ENCODE data around the gene SPIN2B. TPM values are rescaled to one million over a fixed set of nuclear protein-coding genes. Genes with fewer than 3 reads are reported as not detected.
"Not testable (repeated sequence)": the region's sequence is repeated elsewhere in the genome, so short reads cannot be mapped to it uniquely, and the experiment has no call there.

The SPIN2B gene
- 17.3 TPM for polyA plus RNA-seq

- peak within 1 kb of the TSS; percentile 41 to 89 (median 87) for H3K27ac Mint-ChIP-seq
- peaks cover 0 to 3% (median 0%) of the 10 kb centered on the region in 3 donors for H3K9me3 Mint-ChIP-seq
- no peaks in the 10 kb centered on the region for H3K27me3 Mint-ChIP-seq
- peaks cover 10 to 15% (median 15%) of the 10 kb centered on the region in 3 donors for H3K4me1 Mint-ChIP-seq
- H3K36me3 Mint-ChIP-seq: peaks cover 1% of the 10 kb centered on the region
- peak within 1 kb of the TSS; percentile 84 to 97 (median 90) for H3K4me3 Mint-ChIP-seq
Measured at GRCh38 chrX:57121162-57121755, at the start of gene SPIN2B. SPIN2B (minus strand) TSS chrX:57121548.

GRCh38 chrX:57156397-57157049, 35.2 kb upstream of the SPIN2B start:
- peaks cover 8% of the 10 kb centered on the region for H3K36me3 Mint-ChIP-seq
- H3K27me3 Mint-ChIP-seq: no peaks in the 10 kb centered on the region
- no peak overlapping the region for H3K27ac Mint-ChIP-seq
- H3K4me1 Mint-ChIP-seq: no peaks in the 10 kb centered on the region
- no peak overlapping the region for H3K4me3 Mint-ChIP-seq
- H3K9me3 Mint-ChIP-seq: peaks cover 5 to 21% (median 5%) of the 10 kb centered on the region in 3 donors

- Mint-ChIP-seq H3K4me1 (no peaks in the 10 kb centered on the region), H3K9me3 (peaks cover 2 to 21% (median 8%) of the 10 kb centered on the region in 3 donors), H3K4me3 (peak overlapping the region in 1 of 4 donors; percentile 30)
Measured at GRCh38 chrX:57155171-57155570, 33.8 kb upstream of the SPIN2B start.

GRCh38 chrX:57152222-57152621, 30.9 kb upstream of the SPIN2B start:
- H3K27me3 Mint-ChIP-seq, H3K4me3 Mint-ChIP-seq, H3K27ac Mint-ChIP-seq, H3K4me1 Mint-ChIP-seq: not testable (repeated sequence)
- Mint-ChIP-seq H3K36me3 (peaks cover 15% of the 10 kb centered on the region), H3K9me3 (peaks cover 2 to 21% (median 11%) of the 10 kb centered on the region in 3 donors)

More at GRCh38 chrX:57155171-57155570, 33.8 kb upstream of the SPIN2B start:
- H3K36me3 Mint-ChIP-seq: peaks cover 9% of the 10 kb centered on the region
- H3K27me3 Mint-ChIP-seq: no peaks in the 10 kb centered on the region
- H3K27ac Mint-ChIP-seq: no peak overlapping the region

- H3K27ac Mint-ChIP-seq: no peak overlapping the region
- peaks cover 7 to 10% (median 10%) of the 10 kb centered on the region in 3 donors for H3K4me1 Mint-ChIP-seq
- no peaks in the 10 kb centered on the region for H3K9me3 Mint-ChIP-seq
- H3K27me3 Mint-ChIP-seq: no peaks in the 10 kb centered on the region
- H3K4me3 Mint-ChIP-seq: no peak overlapping the region
- H3K36me3 Mint-ChIP-seq: peaks cover 1% of the 10 kb centered on the region
Measured at GRCh38 chrX:57138674-57139073, 17.3 kb upstream of the SPIN2B start.

- Mint-ChIP-seq H3K27me3 (no peaks in the 10 kb centered on the region), H3K4me3 (no peak overlapping the region), H3K9me3 (no peaks in the 10 kb centered on the region), H3K27ac (no peak overlapping the region), H3K4me1 (peaks cover 5 to 8% (median 5%) of the 10 kb centered on the region in 3 donors), H3K36me3 (peaks cover 1% of the 10 kb centered on the region)
Measured at GRCh38 chrX:57137501-57137900, 16.2 kb upstream of the SPIN2B start.

GRCh38 chrX:57137073-57137472, 15.7 kb upstream of the SPIN2B start, which contains the start of gene SPIN2A:
SPIN2A (minus strand) TSS chrX:57137397; CDS start chrX:57136597, 800 bp downstream.
- not testable (repeated sequence) for H3K4me1 Mint-ChIP-seq, H3K27ac Mint-ChIP-seq, H3K27me3 Mint-ChIP-seq, H3K4me3 Mint-ChIP-seq, H3K9me3 Mint-ChIP-seq, H3K36me3 Mint-ChIP-seq

GRCh38 chrX:57136589-57136988, 15.2 kb upstream of the SPIN2B start:
- H3K27ac Mint-ChIP-seq, H3K27me3 Mint-ChIP-seq, H3K36me3 Mint-ChIP-seq, H3K4me3 Mint-ChIP-seq, H3K9me3 Mint-ChIP-seq, H3K4me1 Mint-ChIP-seq: not testable (repeated sequence)

GRCh38 chrX:57135287-57135686, 13.9 kb upstream of the SPIN2B start:
- H3K27me3 Mint-ChIP-seq: no peaks in the 10 kb centered on the region
- H3K4me1 Mint-ChIP-seq: no peaks in the 10 kb centered on the region
- H3K36me3 Mint-ChIP-seq: no peaks in the 10 kb centered on the region
- peak overlapping the region in 1 of 3 donors; percentile 60 for H3K27ac Mint-ChIP-seq
- H3K4me3 Mint-ChIP-seq: no peak overlapping the region
- H3K9me3 Mint-ChIP-seq: no peaks in the 10 kb centered on the region

GRCh38 chrX:57134702-57135101, 13.4 kb upstream of the SPIN2B start:
- H3K4me3 Mint-ChIP-seq: no peak overlapping the region
- H3K9me3 Mint-ChIP-seq: no peaks in the 10 kb centered on the region
- H3K36me3 Mint-ChIP-seq: no peaks in the 10 kb centered on the region
- H3K27ac Mint-ChIP-seq: peak overlapping the region in 1 of 3 donors; percentile 60
- no peaks in the 10 kb centered on the region for H3K4me1 Mint-ChIP-seq
- H3K27me3 Mint-ChIP-seq: no peaks in the 10 kb centered on the region

- no peak overlapping the region for H3K4me3 Mint-ChIP-seq
- H3K27ac Mint-ChIP-seq: no peak overlapping the region
- no peaks in the 10 kb centered on the region for H3K4me1 Mint-ChIP-seq
- no peaks in the 10 kb centered on the region for H3K27me3 Mint-ChIP-seq
- H3K9me3 Mint-ChIP-seq: no peaks in the 10 kb centered on the region
- peaks cover 3% of the 10 kb centered on the region for H3K36me3 Mint-ChIP-seq
Measured at GRCh38 chrX:57133706-57134105, 12.4 kb upstream of the SPIN2B start.

GRCh38 chrX:57133284-57133683, 11.9 kb upstream of the SPIN2B start:
- not testable (repeated sequence) for H3K4me1 Mint-ChIP-seq, H3K36me3 Mint-ChIP-seq, H3K4me3 Mint-ChIP-seq, H3K27ac Mint-ChIP-seq, H3K27me3 Mint-ChIP-seq, H3K9me3 Mint-ChIP-seq

GRCh38 chrX:57132046-57132445, 10.7 kb upstream of the SPIN2B start:
- Mint-ChIP-seq H3K4me3 (no peak overlapping the region), H3K4me1 (no peaks in the 10 kb centered on the region), H3K36me3 (peaks cover 3% of the 10 kb centered on the region), H3K27ac (no peak overlapping the region), H3K9me3 (no peaks in the 10 kb centered on the region), H3K27me3 (no peaks in the 10 kb centered on the region)

GRCh38 chrX:57121816-57122215, 468 bp upstream of the SPIN2B start:
- H3K9me3 Mint-ChIP-seq: peaks cover 0 to 3% (median 0%) of the 10 kb centered on the region in 3 donors
- peaks cover 1% of the 10 kb centered on the region for H3K36me3 Mint-ChIP-seq
- H3K27me3 Mint-ChIP-seq: no peaks in the 10 kb centered on the region
- H3K4me1 Mint-ChIP-seq: peaks cover 10 to 15% (median 14%) of the 10 kb centered on the region in 3 donors
- H3K27ac Mint-ChIP-seq: peak overlapping the region; percentile 41 to 89 (median 87)
- H3K4me3 Mint-ChIP-seq: peak overlapping the region; percentile 84 to 97 (median 90)

- Mint-ChIP-seq H3K4me3 (peak overlapping the region; percentile 84 to 97 (median 90)), H3K4me1 (peaks cover 10 to 17% (median 15%) of the 10 kb centered on the region in 3 donors), H3K27ac (peak overlapping the region in 2 of 3 donors; percentile 41 to 89)
- H3K36me3 Mint-ChIP-seq, H3K27me3 Mint-ChIP-seq, H3K9me3 Mint-ChIP-seq: not testable (repeated sequence)
Measured at GRCh38 chrX:57120619-57121161, 658 bp downstream of the SPIN2B start.
